ENCODE measurements around the gene TMEM119. TPM values are rescaled to one million over a fixed set of nuclear protein-coding genes. Genes with fewer than 3 reads are reported as not detected.

TMEM119 gene
- total and polyA plus RNA-seq, 10 of the 15 experiments (the other 5 are each of a cell fraction or from before 2014, with no cell fraction given) = 0.11 to 0.44 (median 0.19) TPM; not detected in 5

GRCh38 chr12:108568338-108569154 lies 29.3 kb downstream of the TMEM119 start (continued):
- TF ChIP-seq HCFC1 (IDR thresholded peaks at IDR 0.05; ENCODE audit: low read length) = no peak
- TF ChIP-seq SP1 (IDR thresholded peaks at IDR 0.05; ENCODE audit: low read depth, low read length) = peak; percentile 89
- TF ChIP-seq CREM (IDR thresholded peaks at IDR 0.05; ENCODE audit: low read depth) = peak; percentile 94
- no peak for TF ChIP-seq EGR1 (IDR thresholded peaks at IDR 0.05; ENCODE audit: borderline replicate concordance in 1 of 2, low read depth in 2 of 2, low read length in 2 of 2)

GRCh38 chr12:108567406-108568337 lies 30.2 kb downstream of the TMEM119 start:
- in situ Hi-C loops (cut with MboI) = loop anchor here (5.0 kb wide), 4 partner anchors 50 to 525 kb away; partner anchors contain the start of gene ALKBH2
- H3K9me3 ChIP-seq (replicated peaks; ENCODE audit: control insufficient read depth, insufficient read depth, low read length) = no peaks in the 10 kb centered on the region
- peak overlapping the region; percentile 100 for H3K27ac ChIP-seq (ENCODE audit: control insufficient read depth, insufficient read depth)
- peaks cover 40% of the 10 kb centered on the region for H3K79me2 ChIP-seq (ENCODE audit: control insufficient read depth, insufficient read depth, low read length)
- intact Hi-C loops (cut with micrococcal nuclease; ENCODE audit: unreplicated experiment) = loop anchor here (1.0 kb wide), 2 partner anchors 50 to 68 kb away; no protein-coding TSS in a partner anchor
- H3K4me1 ChIP-seq (ENCODE audit: control insufficient read depth, insufficient read depth, low read length) = peaks cover 81% of the 10 kb centered on the region
- peak; percentile 77 for DNase-seq (ENCODE audit: low read depth, low spot score)
- SMC1A ChIA-PET (ENCODE audit: uncharacterized antibody, unreplicated experiment) = interaction anchor here (0.7 to 26.5 kb wide), 20 partner anchors 8 to 385 kb away, joined by 3 to 718 read pairs (median 4); partner anchors contain the start of gene SELPLG
- no peaks in the 10 kb centered on the region for H3K27me3 ChIP-seq (replicated peaks in 1 of 2; ENCODE audit: control insufficient read depth in 2 of 2, insufficient read depth in 2 of 2, low read length in 1 of 2)
- RAD21 ChIA-PET (ENCODE audit: unreplicated experiment) = interaction anchor here (0.5 to 23.0 kb wide), 18 partner anchors 10 to 383 kb away, joined by 3 to 633 read pairs (median 6); partner anchors contain the start of genes FICD and SELPLG
- POLR2A ChIA-PET = interaction anchor here (0.6 to 14.2 kb wide), 15 partner anchors 8 to 283 kb away, joined by 3 to 211 read pairs (median 4); partner anchors contain the start of gene SELPLG
- peaks cover 6 to 24% of the 10 kb centered on the region in 2 experiments for H3K36me3 ChIP-seq (ENCODE audit: control insufficient read depth in 2 of 2, insufficient read depth in 2 of 2, low read length in 1 of 2)
- no peak overlapping the region for H2AFZ ChIP-seq (ENCODE audit: control insufficient read depth, low read depth, low read length)
- BruUV-seq (replicated peaks) = TSS peak; percentile 70
- no peak for FAIRE-seq
- peak overlapping the region; percentile 36 for H3K4me3 ChIP-seq
- CTCF ChIA-PET = interaction anchor here (1.1 to 21.5 kb wide), 12 partner anchors 26 to 528 kb away, joined by 3 to 866 read pairs (median 10); partner anchors contain the start of gene SELPLG
- no peaks in the 10 kb centered on the region for H4K20me1 ChIP-seq (ENCODE audit: control insufficient read depth, insufficient read depth)
- peak overlapping the region; percentile 79 for H3K4me2 ChIP-seq (ENCODE audit: control insufficient read depth, insufficient read depth)
- WGBS (ENCODE audit: insufficient coverage, insufficient replicate concordance, low lambda C conversion rate, missing lambda C conversion rate) = 37% methylated on average over 7 of the region's 7 CpGs
- H3K9ac ChIP-seq (ENCODE audit: control insufficient read depth, insufficient read depth, low read length) = peak overlapping the region; percentile 90
- peak; percentile 6 for ATAC-seq
- TF ChIP-seq RELB (IDR thresholded peaks at IDR 0.05; ENCODE audit: low read depth) (peak; percentile 92), CBX5 (IDR thresholded peaks at IDR 0.05; ENCODE audit: low read depth) (no peak), ZNF384 (IDR thresholded peaks at IDR 0.05; ENCODE audit: borderline replicate concordance, low read depth, low read length) (no peak), POLR2A (IDR thresholded peaks at IDR 0.05; ENCODE audit: low read depth, low read length) (no peak), CREM (IDR thresholded peaks at IDR 0.05; ENCODE audit: low read depth) (0 out of 2 replicates have a peak, but pooled peaks have one; percentile 33), IRF4 (IDR thresholded peaks at IDR 0.05; ENCODE audit: low read depth, low read length) (peak; percentile 60; the same call in 1 of the 2 replicates), BACH1 (IDR thresholded peaks at IDR 0.05; ENCODE audit: borderline replicate concordance) (0 out of 2 replicates have a peak, but pooled peaks have one; percentile 45), CHD4 (IDR thresholded peaks at IDR 0.05) (no peak), NR2C1 (IDR thresholded peaks at IDR 0.05) (no peak), RCOR1 (conservative IDR thresholded peaks at IDR 0.05; ENCODE audit: low read depth, low read length) (0 out of 2 replicates have a peak, but pooled peaks have one; percentile 73), GATAD2B (conservative IDR thresholded peaks at IDR 0.05; ENCODE audit: low read depth) (no peak), USF2 (IDR thresholded peaks at IDR 0.05; ENCODE audit: borderline replicate concordance, low read depth, low read length) (no peak), ZNF217 (IDR thresholded peaks at IDR 0.05) (no peak), MXI1 (IDR thresholded peaks at IDR 0.05; ENCODE audit: low read depth, low read length) (peak; percentile 47; the same call in 1 of the 2 replicates)

All from GM12878 (cell line).